Adrenal gland (tissue), 12 donors: Measurements from ENCODE around the gene CADM1. TPM values are rescaled to one million over a fixed set of nuclear protein-coding genes. Genes with fewer than 3 reads are reported as not detected.
A peak's percentile ranks its signal among the peaks of the same experiment; 100 is the strongest.

Experiments used
- DNase-seq, 7 donors: peaks; one replicate each; pipeline ENCODE4 v3.0.0-alpha.2; 2019 to 2020
- H3K27ac ChIP-seq, 5 donors: fragments of 200-600 bp; sonication (generic) in 4 of 5; 1 replicate in 3 of 5; 2 replicates in 2 of 5; pipeline versions ENCODE4 v1.5.1 to v1.8.0; 2016 to 2020; ENCODE audit warnings: mild to moderate bottlenecking in 1 of 5
- H3K27me3 ChIP-seq: fragments of 200-600 bp; 2 replicates; pipeline ENCODE4 v1.8.0; 2021
- H3K36me3 ChIP-seq, 2 donors: fragments of 200-600 bp; replicated peaks in 1 of 2; 1 replicate in 1 of 2; 2 replicates in 1 of 2; pipeline versions ENCODE4 v1.5.1 to v1.8.0; 2018 to 2022
- H3K4me1 ChIP-seq, 2 donors: fragments of 200-600 bp; replicated peaks in 1 of 2; 1 replicate in 1 of 2; 2 replicates in 1 of 2; pipeline versions ENCODE4 v1.5.1 to v1.8.0; 2018 to 2021
- H3K4me3 ChIP-seq, 4 donors: fragments of 200-600 bp; sonication (generic) in 3 of 4; one replicate each; pipeline ENCODE4 v1.5.1; 2016 to 2018
- H3K9me3 ChIP-seq, 3 donors: fragments of 200-600 bp; sonication (generic) in 1 of 3; replicated peaks in 1 of 3; 1 replicate in 2 of 3; 2 replicates in 1 of 3; pipeline versions ENCODE4 v1.5.1 to v1.8.0; 2016 to 2021
- POLR2A ChIP-seq, 2 donors: fragments of 450-650 bp; IDR thresholded peaks; one replicate each; pipeline ENCODE4 v1.6.1; 2017; ENCODE audit warnings: antibody characterized with exemption in 2 of 2, mild to moderate bottlenecking in 2 of 2, moderate library complexity in 1 of 2
- WGBS, 4 donors: extraction: QIAGEN DNeasy Blood & Tissue Kit in 2 of 4; methylation state at CpG; one replicate each; pipeline versions ENCODE4 v1.1.5 to v1.1.7; 2013 to 2017; 5-methylcytosine and 5-hydroxymethylcytosine counted together
- intact Hi-C, 2 donors: fragments of 100-400 bp; cut with DNase I; formaldehyde crosslinking; loops; one replicate each; pipeline versions ENCODE4 v1.14.1 to v1.15.0; 2022 to 2023
- polyA plus RNA-seq, 3 donors: library from polyadenylated mRNA; stranded (reverse); fragments of 200-250 nt in 2 of 3; fragments of 350-450 nt in 1 of 3; fragmentation: Illumina TruSeq in 1 of 3; extraction: RNeasy Lipid Tissue Mini Kit (QIAGEN cat#74804) in 1 of 3; gene quantifications; one replicate each; pipeline ENCODE4 v1.2.3, GENCODE V29; 2013 to 2014
- total RNA-seq, 9 donors: library from RNA; depleted of rRNA in 4 of 9; stranded (reverse); fragments of >200 nt in 4 of 9; fragments of 120-200 nt in 1 of 9; fragmentation: NEBNext Ultra II Directional in 1 of 9; extraction: Animal tissue kit (Norgen Biotek cat#: 25700) in 1 of 9; gene quantifications; one replicate each; pipeline versions ENCODE4 v1.1.0 to v1.2.4, GENCODE V29; 2013 to 2023
- TF ChIP-seq, protein P1 (sequence below), 6 experiments: fragments of 450-650 bp in 4 of 6; fragments of 200-600 bp in 2 of 6; sonication (generic) in 1 of 6; IDR thresholded peaks; 1 replicate in 5 of 6; 2 replicates in 1 of 6; pipeline versions ENCODE4 v1.5.1 to v1.8.0; 2016 to 2021; ENCODE audit warnings: antibody characterized with exemption in 6 of 6, mild to moderate bottlenecking in 2 of 6, moderate library complexity in 1 of 6
- donor health status: healthy with polysubstance abuse.
- donor health status: Bipolar disorder and iron deficiency.
- donor health status: DM: yes; HTN: yes; CAD: no.
- donor health status: DM: no; HTN: no; CAD: no.
- donor health status: DM: no; HTN: no; CAD: no.
- donor health status: DM: yes; HTN: yes; CAD: no.

The CADM1 gene
- total and polyA plus RNA-seq, 12 donors, result 21.6 to 256 (median 39.8) TPM

- no peaks in the 10 kb centered on the region for H3K27me3 ChIP-seq
- WGBS, 4 donors, result 66 to 84% (median 71%) methylated on average over 1 of the region's 1 CpG
- intact Hi-C loops, result no loop called here
- no peak overlapping the region for H3K4me3 ChIP-seq
- peaks cover 0 to 11% of the 10 kb centered on the region in 2 donors for H3K4me1 ChIP-seq
- H3K27ac ChIP-seq, result peak overlapping the region in 1 of 5 donors; percentile 49
- no peak for TF ChIP-seq POLR2A (IDR thresholded peaks at IDR 0.05)
- TF ChIP-seq, protein P1, sequence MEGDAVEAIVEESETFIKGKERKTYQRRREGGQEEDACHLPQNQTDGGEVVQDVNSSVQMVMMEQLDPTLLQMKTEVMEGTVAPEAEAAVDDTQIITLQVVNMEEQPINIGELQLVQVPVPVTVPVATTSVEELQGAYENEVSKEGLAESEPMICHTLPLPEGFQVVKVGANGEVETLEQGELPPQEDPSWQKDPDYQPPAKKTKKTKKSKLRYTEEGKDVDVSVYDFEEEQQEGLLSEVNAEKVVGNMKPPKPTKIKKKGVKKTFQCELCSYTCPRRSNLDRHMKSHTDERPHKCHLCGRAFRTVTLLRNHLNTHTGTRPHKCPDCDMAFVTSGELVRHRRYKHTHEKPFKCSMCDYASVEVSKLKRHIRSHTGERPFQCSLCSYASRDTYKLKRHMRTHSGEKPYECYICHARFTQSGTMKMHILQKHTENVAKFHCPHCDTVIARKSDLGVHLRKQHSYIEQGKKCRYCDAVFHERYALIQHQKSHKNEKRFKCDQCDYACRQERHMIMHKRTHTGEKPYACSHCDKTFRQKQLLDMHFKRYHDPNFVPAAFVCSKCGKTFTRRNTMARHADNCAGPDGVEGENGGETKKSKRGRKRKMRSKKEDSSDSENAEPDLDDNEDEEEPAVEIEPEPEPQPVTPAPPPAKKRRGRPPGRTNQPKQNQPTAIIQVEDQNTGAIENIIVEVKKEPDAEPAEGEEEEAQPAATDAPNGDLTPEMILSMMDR (IDR thresholded peaks at IDR 0.05), result no peak
- DNase-seq, result no peak
- no peaks in the 10 kb centered on the region for H3K36me3 ChIP-seq
- no peaks in the 10 kb centered on the region for H3K9me3 ChIP-seq
Observed at GRCh38 chr11:115290479-115290878, 213.7 kb downstream of the CADM1 start.

GRCh38 chr11:115287266-115287665 is 216.9 kb downstream of the CADM1 start:
- intact Hi-C loops, result no loop called here
- DNase-seq, result no peak
- no peak for TF ChIP-seq POLR2A (IDR thresholded peaks at IDR 0.05)
- TF ChIP-seq, protein P1 (IDR thresholded peaks at IDR 0.05), result no peak
- Histone ChIP-seq H3K27me3 (no peaks in the 10 kb centered on the region), H3K4me1 (peaks cover 0 to 11% of the 10 kb centered on the region in 2 donors), H3K27ac (no peak overlapping the region), H3K9me3 (no peaks in the 10 kb centered on the region), H3K36me3 (no peaks in the 10 kb centered on the region), H3K4me3 (no peak overlapping the region)
- 81 to 94% (median 86%) methylated on average over 6 of the region's 6 CpGs for WGBS, 4 donors

GRCh38 chr11:115286614-115287013 is 217.6 kb downstream of the CADM1 start:
- TF ChIP-seq, protein P1 (IDR thresholded peaks at IDR 0.05), result no peak
- no peak for TF ChIP-seq POLR2A (IDR thresholded peaks at IDR 0.05)
- Histone ChIP-seq H3K36me3 (no peaks in the 10 kb centered on the region), H3K4me1 (peaks cover 0 to 11% of the 10 kb centered on the region in 2 donors), H3K27ac (no peak overlapping the region), H3K27me3 (no peaks in the 10 kb centered on the region), H3K9me3 (no peaks in the 10 kb centered on the region), H3K4me3 (no peak overlapping the region)
- no peak for DNase-seq
- intact Hi-C loops, result no loop called here
- 60 to 70% (median 67%) methylated on average over 3 of the region's 3 CpGs for WGBS, 4 donors

DNA sequence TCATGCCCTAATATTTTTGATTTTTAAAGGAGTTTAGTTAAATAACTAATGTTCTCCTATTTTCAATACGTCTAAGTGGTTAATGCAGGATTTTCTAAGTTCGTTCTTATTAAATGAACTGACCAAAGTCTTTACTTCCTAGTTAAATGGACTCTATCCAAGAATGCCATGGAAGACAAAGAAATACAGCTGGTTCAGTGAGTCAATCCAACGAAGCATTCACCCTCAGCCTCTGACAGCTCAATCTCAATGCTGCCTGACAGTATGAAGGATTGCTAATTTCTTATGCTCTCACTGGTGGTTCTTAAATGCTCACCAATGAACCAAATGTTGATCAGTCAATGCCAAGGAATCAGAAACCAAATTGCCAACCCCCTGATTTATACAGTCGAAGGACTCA is 219.4 kb downstream of the CADM1 start:
- no peaks in the 10 kb centered on the region for H3K4me1 ChIP-seq
- no peak overlapping the region for H3K27ac ChIP-seq
- 64 to 72% (median 68%) methylated on average over 4 of the region's 4 CpGs for WGBS, 4 donors
- H3K9me3 ChIP-seq, result no peaks in the 10 kb centered on the region
- no peaks in the 10 kb centered on the region for H3K27me3 ChIP-seq
- TF ChIP-seq POLR2A (IDR thresholded peaks at IDR 0.05), result no peak
- TF ChIP-seq, protein P1 (IDR thresholded peaks at IDR 0.05), result no peak
- no peaks in the 10 kb centered on the region for H3K36me3 ChIP-seq
- no peak overlapping the region for H3K4me3 ChIP-seq
- intact Hi-C loops, result no loop called here
- no peak for DNase-seq
